Endothelial cell of umbilical vein (primary cell): Measurements from ENCODE around the gene CD226. TPM values are rescaled to one million over a fixed set of nuclear protein-coding genes. Genes with fewer than 3 reads are reported as not detected.

Experiments used
- BruUV-seq: library from RNA; stranded (reverse); fragments of 400-500 nt; replicated peaks from 2 replicates; lab custom pipeline; 2021; lab: Mats Ljungman, UMichigan
- CTCF ChIA-PET: fragments of 300-600, 350-600 bp; sonication (Branson Sonifier 250); formaldehyde crosslinking; loops from one replicate; lab custom pipeline; 2021; ENCODE audit warnings: antibody characterized with exemption, inconsistent platforms; lab: Charles Lee
- POLR2A ChIA-PET: fragments of 300-600, 350-600 bp; sonication (Branson Sonifier 250); formaldehyde crosslinking; loops from one replicate; lab custom pipeline; 2021; ENCODE audit warnings: antibody characterized with exemption, inconsistent platforms; lab: Charles Lee
- DNase-seq: peaks from one replicate; pipeline ENCODE4 v3.0.0-alpha.2; 2011; ENCODE audit warnings: low read depth, low spot score
- FAIRE-seq: peaks from 2 replicates; lab custom pipeline; 2011; peaks lifted over from hg19 to GRCh38; lab: Jason Lieb, UNC
- H2AFZ ChIP-seq: 2 replicates; pipeline ENCODE4 v1.6.0; 2012; ENCODE audit warnings: low read depth, low read length, control low read depth, inconsistent platforms
- H3K27ac ChIP-seq: 2 replicates; pipeline ENCODE4 v1.5.1; 2011; ENCODE audit warnings: low read depth, mild to moderate bottlenecking, control low read depth, low read length, moderate library complexity; ENCODE audit not compliant: insufficient read depth
- H3K27me3 ChIP-seq, 2 experiments: 2 replicates each; pipeline versions ENCODE4 v1.6.0 to v1.6.1; 2011; ENCODE audit warnings: low read length in 2 of 2, mixed read lengths in 1 of 2; ENCODE audit not compliant: control insufficient read depth in 2 of 2, insufficient read depth in 2 of 2
- H3K36me3 ChIP-seq, 2 experiments: 2 replicates in 1 of 2; 3 replicates in 1 of 2; pipeline ENCODE4 v1.5.1; 2011; ENCODE audit warnings: low read length in 2 of 2, mild to moderate bottlenecking in 1 of 2, moderate library complexity in 1 of 2; ENCODE audit not compliant: control insufficient read depth in 2 of 2, insufficient read depth in 2 of 2; ENCODE audit errors: extremely low read depth in 1 of 2
- H3K4me1 ChIP-seq: 3 replicates; pipeline ENCODE4 v1.5.1; 2011; ENCODE audit warnings: mild to moderate bottlenecking, low read length; ENCODE audit not compliant: control insufficient read depth, insufficient read depth; ENCODE audit errors: extremely low read depth
- H3K4me2 ChIP-seq: 2 replicates; pipeline ENCODE4 v1.6.1; 2011; ENCODE audit warnings: low read length, control low read depth, mixed read lengths; ENCODE audit not compliant: insufficient read depth
- H3K4me3 ChIP-seq, 3 experiments: fragments of 200-600 bp in 1 of 3; sonication (generic), shearing (Covaris generic) in 1 of 3; replicated peaks in 1 of 3; 2 replicates each; pipeline ENCODE4 v1.5.1; 2011 to 2016; ENCODE audit warnings: control low read depth in 3 of 3, low read length in 3 of 3, mild to moderate bottlenecking in 2 of 3, inconsistent platforms in 1 of 3, low read depth in 1 of 3, moderate library complexity in 1 of 3; ENCODE audit not compliant: insufficient read depth in 1 of 3
- H3K79me2 ChIP-seq: 2 replicates; pipeline ENCODE4 v1.6.0; 2012; ENCODE audit warnings: low read length, inconsistent platforms; ENCODE audit not compliant: control insufficient read depth, insufficient read depth
- H3K9ac ChIP-seq: replicated peaks from 2 replicates; pipeline ENCODE3; 2011; ENCODE audit warnings: low read length, control low read depth; ENCODE audit not compliant: insufficient read depth; ENCODE audit errors: extremely low read depth
- H3K9me1 ChIP-seq: replicated peaks from 3 replicates; pipeline ENCODE4 v1.6.0; 2011; ENCODE audit warnings: mild to moderate bottlenecking, low read length; ENCODE audit not compliant: control insufficient read depth, insufficient read depth; ENCODE audit errors: extremely low read depth
- H3K9me3 ChIP-seq: replicated peaks from 2 replicates; pipeline ENCODE4 v1.5.1; 2012; ENCODE audit warnings: low read length, inconsistent platforms; ENCODE audit not compliant: control insufficient read depth, insufficient read depth
- H4K20me1 ChIP-seq: replicated peaks from 2 replicates; pipeline ENCODE3; 2011; ENCODE audit warnings: mild to moderate bottlenecking, low read length; ENCODE audit not compliant: control insufficient read depth, insufficient read depth; ENCODE audit errors: extremely low read depth
- CTCF ChIP-seq, 2 donors: IDR thresholded peaks; 1 replicate in 1 of 2; 2 replicates in 1 of 2; pipeline ENCODE4 v1.5.1; 2011; ENCODE audit warnings: low read length in 2 of 2, mild to moderate bottlenecking in 2 of 2, moderate library complexity in 2 of 2, control low read depth in 1 of 2, inconsistent platforms in 1 of 2, low read depth in 1 of 2; ENCODE audit not compliant: insufficient read depth in 1 of 2; ENCODE audit errors: extremely low read depth in 1 of 2
- EZH2 ChIP-seq: IDR thresholded peaks from 2 replicates; pipeline ENCODE4 v1.6.1; 2012; ENCODE audit warnings: borderline replicate concordance, low read depth, mild to moderate bottlenecking, moderate library complexity, low read length, inconsistent platforms; ENCODE audit not compliant: severe bottlenecking
- FOS ChIP-seq: IDR thresholded peaks from 2 replicates; pipeline ENCODE4 v1.6.1; 2011; ENCODE audit warnings: mild to moderate bottlenecking, low read length, moderate library complexity, borderline replicate concordance; ENCODE audit not compliant: insufficient read depth
- GATA2 ChIP-seq: IDR thresholded peaks from 2 replicates; pipeline ENCODE4 v1.7.0; 2011; ENCODE audit warnings: low read depth, mild to moderate bottlenecking, moderate library complexity, mixed read lengths, low read length; ENCODE audit not compliant: insufficient read length, insufficient read depth
- JUN ChIP-seq: IDR thresholded peaks from 2 replicates; pipeline ENCODE4 v1.6.1; 2011; ENCODE audit warnings: borderline replicate concordance, low read depth; ENCODE audit not compliant: insufficient read length, insufficient read depth
- MAX ChIP-seq: IDR thresholded peaks from 2 replicates; pipeline ENCODE4 v1.6.1; 2011; ENCODE audit not compliant: insufficient read depth, insufficient read length
- MYC ChIP-seq: IDR thresholded peaks from one replicate; pipeline ENCODE4 v1.6.1; 2011; ENCODE audit warnings: mild to moderate bottlenecking, low read depth, low read length
- POLR2A ChIP-seq: IDR thresholded peaks from 2 replicates; pipeline ENCODE4 v1.6.1; 2012; ENCODE audit warnings: low read depth, mild to moderate bottlenecking, control low read depth, low read length
- POLR2AphosphoS5 ChIP-seq: IDR thresholded peaks from 2 replicates; pipeline ENCODE4 v1.6.1; 2012; ENCODE audit warnings: low read depth, mild to moderate bottlenecking, control low read depth, low read length, moderate library complexity; ENCODE audit not compliant: insufficient read depth
- dilution Hi-C: fragments of 300-500 bp; cut with MboI; formaldehyde crosslinking; loops from one replicate; pipeline ENCODE4 v1.15.0; 2019; ENCODE audit warnings: low sequenced_read_pairs; ENCODE audit not compliant: extremely low pct_ligation_motif_present
- intact Hi-C: fragments of 100-400 bp; cut with micrococcal nuclease; formaldehyde crosslinking; loops from one replicate; pipeline ENCODE4 v1.10.0; 2022
- polyA plus RNA-seq, 4 experiments: library from polyadenylated mRNA; depleted of rRNA in 3 of 4; stranded (reverse) in 3 of 4; unstranded in 1 of 4; fragments of >200 nt; gene quantifications; 2 replicates each; pipeline versions ENCODE4 v1.2.1 to v1.2.3, GENCODE V29; 2011 to 2012; ENCODE audit warnings: missing spikeins in 1 of 4
- total RNA-seq: library from RNA; stranded (reverse); gene quantifications from 2 replicates; pipeline ENCODE4 v1.2.3, GENCODE V29; 2021

The CD226 gene
- total and polyA plus RNA-seq, 2 donors (not counting 3 experiments of a cell fraction or from before 2014, with no cell fraction given) = 0.20 TPM; not detected in 1

GRCh38 chr18:69819460-69819859, 128.2 kb downstream of the CD226 start:
- FAIRE-seq (no peak), DNase-seq (no peak)
- Histone ChIP-seq H3K4me3 (no peak overlapping the region), H3K4me2 (no peak overlapping the region), H3K4me1 (no peaks in the 10 kb centered on the region), H3K9me3 (no peaks in the 10 kb centered on the region), H3K9me1 (no peaks in the 10 kb centered on the region), H4K20me1 (no peaks in the 10 kb centered on the region), H3K27ac (no peak overlapping the region), H3K79me2 (no peaks in the 10 kb centered on the region), H3K9ac (no peak overlapping the region), H3K36me3 (no peaks in the 10 kb centered on the region), H3K27me3 (no peaks in the 10 kb centered on the region), H2AFZ (no peak overlapping the region)
- no TSS peak for BruUV-seq
- intact Hi-C loops = no loop called here
- POLR2A ChIA-PET = no interaction called here
- CTCF ChIA-PET = no interaction called here
- TF ChIP-seq MYC = no peak
- no peak for TF ChIP-seq MAX
- no peak for TF ChIP-seq FOS
- TF ChIP-seq POLR2AphosphoS5 = no peak
- TF ChIP-seq CTCF (IDR thresholded peaks at IDR 0.05; ENCODE audit: extremely low read depth in 1 of 2, insufficient read depth in 1 of 2, low read depth in 1 of 2, low read length in 2 of 2) = no peak
- TF ChIP-seq POLR2A = no peak
- TF ChIP-seq EZH2 = no peak
- TF ChIP-seq GATA2 = no peak
- no peak for TF ChIP-seq JUN
- dilution Hi-C loops = no loop called here
